Measurements from ENCODE around the gene COPS7B. TPM values are rescaled to one million over a fixed set of nuclear protein-coding genes. Genes with fewer than 3 reads are reported as not detected.

COPS7B gene
- polyA plus RNA-seq, 4 donors, result 51.0 to 59.7 (median 55.8) TPM

GRCh38 chr2:231781798-231782726 is 4.2 kb upstream of the COPS7B start:
- no peak for DNase-seq (ENCODE audit: low read depth in 4 of 4, low spot score in 3 of 4)

GRCh38 chr2:231785413-231785812 is 832 bp upstream of the COPS7B start:
- no peak for DNase-seq (ENCODE audit: low read depth in 4 of 4, low spot score in 3 of 4)

- no peak for DNase-seq (ENCODE audit: low read depth in 4 of 4, low spot score in 3 of 4)
Observed at GRCh38 chr2:231785822-231786176, 446 bp upstream of the COPS7B start.

GRCh38 chr2:231786917-231787292 is 660 bp downstream of the COPS7B start:
- DNase-seq (ENCODE audit: low read depth in 4 of 4, low spot score in 3 of 4), result no peak

GRCh38 chr2:231791107-231791506 is 4.9 kb downstream of the COPS7B start:
- no peak for DNase-seq (ENCODE audit: low read depth in 4 of 4, low spot score in 3 of 4)

GRCh38 chr2:231794383-231794782 is 8.1 kb downstream of the COPS7B start:
- DNase-seq (ENCODE audit: low read depth in 4 of 4, low spot score in 3 of 4), result no peak

- no peak for DNase-seq (ENCODE audit: low read depth in 4 of 4, low spot score in 3 of 4)
Observed at GRCh38 chr2:231795525-231796327, 9.5 kb downstream of the COPS7B start.

GRCh38 chr2:231800493-231801091 is 14.3 kb downstream of the COPS7B start:
- DNase-seq (ENCODE audit: low read depth in 4 of 4, low spot score in 3 of 4), result no peak

GRCh38 chr2:231803501-231804138 is 17.4 kb downstream of the COPS7B start:
- DNase-seq (ENCODE audit: low read depth in 4 of 4, low spot score in 3 of 4), result no peak

GRCh38 chr2:231807020-231807419 is 20.8 kb downstream of the COPS7B start:
- no peak for DNase-seq (ENCODE audit: low read depth in 4 of 4, low spot score in 3 of 4)

- no peak for DNase-seq (ENCODE audit: low read depth in 4 of 4, low spot score in 3 of 4)
Observed at GRCh38 chr2:231810905-231811304, 24.7 kb downstream of the COPS7B start.

GRCh38 chr2:231816327-231817026 is 30.2 kb downstream of the COPS7B start:
- DNase-seq (ENCODE audit: low read depth in 4 of 4, low spot score in 3 of 4), result no peak

- DNase-seq (ENCODE audit: low read depth in 4 of 4, low spot score in 3 of 4), result no peak
Observed at GRCh38 chr2:231819447-231820042, 33.3 kb downstream of the COPS7B start.

GRCh38 chr2:231820786-231821303 is 34.6 kb downstream of the COPS7B start:
- DNase-seq (ENCODE audit: low read depth in 4 of 4, low spot score in 3 of 4), result no peak

- no peak for DNase-seq (ENCODE audit: low read depth in 4 of 4, low spot score in 3 of 4)
Observed at GRCh38 chr2:231821908-231822307, 35.7 kb downstream of the COPS7B start.

GRCh38 chr2:231853105-231853504 is 66.9 kb downstream of the COPS7B start:
- DNase-seq (ENCODE audit: low read depth in 4 of 4, low spot score in 3 of 4), result no peak

- DNase-seq (ENCODE audit: low read depth in 4 of 4, low spot score in 3 of 4), result no peak
Observed at GRCh38 chr2:231854616-231855125, 68.4 kb downstream of the COPS7B start.

- DNase-seq (ENCODE audit: low read depth in 4 of 4, low spot score in 3 of 4), result no peak
Observed at GRCh38 chr2:231856959-231857358, 70.7 kb downstream of the COPS7B start.

Data from right renal pelvis (tissue), 4 donors.